ENCODE results near the gene PRXL2B. TPM values are rescaled to one million over a fixed set of nuclear protein-coding genes. Genes with fewer than 3 reads are reported as not detected.

PRXL2B gene
- total RNA-seq, 1 experiment from 2014 or later: 32.2 TPM

GRCh38 chr1:2544093-2544874 is 42.3 kb upstream of the PRXL2B start (continued):
- TF ChIP-seq, protein P1, sequence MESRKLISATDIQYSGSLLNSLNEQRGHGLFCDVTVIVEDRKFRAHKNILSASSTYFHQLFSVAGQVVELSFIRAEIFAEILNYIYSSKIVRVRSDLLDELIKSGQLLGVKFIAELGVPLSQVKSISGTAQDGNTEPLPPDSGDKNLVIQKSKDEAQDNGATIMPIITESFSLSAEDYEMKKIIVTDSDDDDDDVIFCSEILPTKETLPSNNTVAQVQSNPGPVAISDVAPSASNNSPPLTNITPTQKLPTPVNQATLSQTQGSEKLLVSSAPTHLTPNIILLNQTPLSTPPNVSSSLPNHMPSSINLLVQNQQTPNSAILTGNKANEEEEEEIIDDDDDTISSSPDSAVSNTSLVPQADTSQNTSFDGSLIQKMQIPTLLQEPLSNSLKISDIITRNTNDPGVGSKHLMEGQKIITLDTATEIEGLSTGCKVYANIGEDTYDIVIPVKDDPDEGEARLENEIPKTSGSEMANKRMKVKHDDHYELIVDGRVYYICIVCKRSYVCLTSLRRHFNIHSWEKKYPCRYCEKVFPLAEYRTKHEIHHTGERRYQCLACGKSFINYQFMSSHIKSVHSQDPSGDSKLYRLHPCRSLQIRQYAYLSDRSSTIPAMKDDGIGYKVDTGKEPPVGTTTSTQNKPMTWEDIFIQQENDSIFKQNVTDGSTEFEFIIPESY (IDR thresholded peaks at IDR 0.05; ENCODE audit: extremely low read depth, insufficient replicate concordance, low read length): no peak
- no peak for TF ChIP-seq EZH2phosphoT487 (IDR thresholded peaks at IDR 0.05; ENCODE audit: borderline replicate concordance)
- no peak for TF ChIP-seq SIN3A (IDR thresholded peaks at IDR 0.05; ENCODE audit: low read depth)
- TF ChIP-seq POLR2AphosphoS5 (IDR thresholded peaks at IDR 0.05; ENCODE audit: low read depth, low read length): no peak

- intact Hi-C loops (cut with micrococcal nuclease): no loop called here
Measured at GRCh38 chr1:2544875-2545640, 41.5 kb upstream of the PRXL2B start.

More at GRCh38 chr1:2544875-2545640, 41.5 kb upstream of the PRXL2B start:
- no peak overlapping the region; a peak in 1 of 4 replicates for H3K4me3 ChIP-seq (replicated peaks in 1 of 2; ENCODE audit: low read depth in 1 of 2, low read length in 2 of 2)
- H3K4me2 ChIP-seq (ENCODE audit: low read length): peak overlapping the region; percentile 81
- TF ChIP-seq TCF7L2 (IDR thresholded peaks at IDR 0.05; ENCODE audit: borderline replicate concordance, extremely low read depth, insufficient read depth, insufficient read length): no peak
- no peak for TF ChIP-seq ZNF274 (IDR thresholded peaks at IDR 0.05; ENCODE audit: low read depth, low read length)
- TF ChIP-seq, protein P2, sequence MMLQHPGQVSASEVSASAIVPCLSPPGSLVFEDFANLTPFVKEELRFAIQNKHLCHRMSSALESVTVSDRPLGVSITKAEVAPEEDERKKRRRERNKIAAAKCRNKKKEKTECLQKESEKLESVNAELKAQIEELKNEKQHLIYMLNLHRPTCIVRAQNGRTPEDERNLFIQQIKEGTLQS (IDR thresholded peaks at IDR 0.05): no peak
- no peak for TF ChIP-seq SRF (IDR thresholded peaks at IDR 0.05; ENCODE audit: low read depth)
- TF ChIP-seq, protein P1 (IDR thresholded peaks at IDR 0.05; ENCODE audit: extremely low read depth, insufficient replicate concordance, low read length): no peak
- no peak for TF ChIP-seq EZH2 (IDR thresholded peaks at IDR 0.05)
- no peak for TF ChIP-seq REST (IDR thresholded peaks at IDR 0.05; ENCODE audit: low read depth)
- TF ChIP-seq, protein P3, sequence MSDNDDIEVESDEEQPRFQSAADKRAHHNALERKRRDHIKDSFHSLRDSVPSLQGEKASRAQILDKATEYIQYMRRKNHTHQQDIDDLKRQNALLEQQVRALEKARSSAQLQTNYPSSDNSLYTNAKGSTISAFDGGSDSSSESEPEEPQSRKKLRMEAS (IDR thresholded peaks at IDR 0.05): no peak
- TF ChIP-seq JUND (IDR thresholded peaks at IDR 0.05): no peak
- TF ChIP-seq ZFX (IDR thresholded peaks at IDR 0.05): no peak
- no peak for TF ChIP-seq EZH2phosphoT487 (IDR thresholded peaks at IDR 0.05; ENCODE audit: borderline replicate concordance)
- RAD21 ChIA-PET (ENCODE audit: low non-redundant PET in 1 of 2, low total read pairs in 2 of 2, uncharacterized antibody in 2 of 2, unreplicated experiment in 2 of 2): interaction anchor here (1.0 to 1.2 kb wide), 2 partner anchors 19 kb away, joined by 3 to 4 read pairs; partner anchors contain the start of gene PANK4 (in 2 of the 2)
- POLR2A ChIA-PET: interaction anchor here (0.6 to 1.6 kb wide), 4 partner anchors 10 to 132 kb away, joined by 3 to 13 read pairs (median 6); partner anchors contain the start of gene PANK4
- H3K27me3 ChIP-seq (ENCODE audit: insufficient read depth, low read length): no peaks in the 10 kb centered on the region
- no peak for DNase-seq (ENCODE audit: low read depth, low spot score)
- no peaks in the 10 kb centered on the region for H3K9me2 ChIP-seq (ENCODE audit: insufficient read depth)
- H3K27ac ChIP-seq (ENCODE audit: low read depth, low read length): peak overlapping the region; percentile 57; the same call in 1 of the 2 replicates
- H3K36me3 ChIP-seq (ENCODE audit: control insufficient read depth in 1 of 2, insufficient read depth in 2 of 2, low read length in 2 of 2): no peaks in the 10 kb centered on the region
- ATAC-seq: no peak
- CTCF ChIA-PET: interaction anchor here (1.1 to 1.2 kb wide), 2 partner anchors 19 to 254 kb away, joined by 3 to 6 read pairs; partner anchors contain the start of gene PANK4
- no peak overlapping the region for H2AFZ ChIP-seq (ENCODE audit: low read depth, low read length, poor library complexity, severe bottlenecking)
- H3K4me1 ChIP-seq (ENCODE audit: control insufficient read depth in 1 of 2, insufficient read depth in 2 of 2, low read length in 2 of 2): peaks cover 24 to 51% of the 10 kb centered on the region in 2 experiments
- BruUV-seq (replicated peaks): no TSS peak
- no peaks in the 10 kb centered on the region for H3K9me3 ChIP-seq (ENCODE audit: control insufficient read depth in 1 of 2, insufficient read depth in 1 of 2, low read depth in 1 of 2, low read length in 2 of 2)
- H3K79me2 ChIP-seq (ENCODE audit: insufficient read depth, low read length): no peaks in the 10 kb centered on the region
- peak overlapping the region; percentile 47; the same call in 1 of the 2 replicates for H3K9ac ChIP-seq (ENCODE audit: low read length)
- no peaks in the 10 kb centered on the region for H4K20me1 ChIP-seq (ENCODE audit: insufficient read depth)

Measured in HCT116 (cell line).